Sigmoid colon (tissue), 4 donors: ENCODE data around the gene AUTS2.

Experiments used
- EP300 ChIP-seq, 4 donors: sonication (generic); formaldehyde crosslinking; IDR thresholded peaks; one replicate each; pipeline ENCODE4 v1.6.1; 2017; ENCODE audit warnings: antibody characterized with exemption in 4 of 4
- POLR2A ChIP-seq, 2 donors: fragments of 450-650 bp; IDR thresholded peaks; one replicate each; pipeline ENCODE4 v1.6.1; 2016; ENCODE audit warnings: antibody characterized with exemption in 2 of 2, mild to moderate bottlenecking in 2 of 2, moderate library complexity in 2 of 2
- POLR2AphosphoS5 ChIP-seq, 4 donors: sonication (generic); formaldehyde crosslinking; IDR thresholded peaks; one replicate each; pipeline ENCODE4 v1.6.1; 2017; ENCODE audit warnings: antibody characterized with exemption in 4 of 4
- TF ChIP-seq, protein P1 (sequence below), 4 experiments: fragments of 450-650 bp in 3 of 4; fragments of 200-600 bp in 1 of 4; IDR thresholded peaks; one replicate each; pipeline ENCODE4 v1.5.1; 2016 to 2019; ENCODE audit warnings: antibody characterized with exemption in 4 of 4, mild to moderate bottlenecking in 3 of 4, moderate library complexity in 2 of 4

DNA sequence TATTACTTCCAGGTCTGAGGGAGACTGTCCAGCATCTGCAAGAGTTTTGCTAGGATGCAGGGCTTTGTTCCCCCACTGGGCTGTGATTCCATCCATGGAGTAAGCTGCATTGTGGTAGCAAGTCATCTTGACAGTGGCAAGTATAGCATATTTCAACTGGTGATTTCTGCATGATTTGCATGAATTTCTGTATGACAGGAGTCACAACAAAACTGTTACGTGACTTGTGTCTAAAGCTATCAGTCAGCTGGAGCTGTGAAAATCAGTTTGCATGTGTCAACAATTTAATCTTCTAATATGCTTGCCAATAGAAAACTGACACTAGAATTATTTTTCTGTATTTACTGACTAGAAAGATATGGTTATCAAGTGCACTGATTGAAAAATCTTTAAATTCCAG lies 344.3 kb downstream of the AUTS2 start:
- TF ChIP-seq POLR2A (IDR thresholded peaks at IDR 0.05) (no peak), EP300 (IDR thresholded peaks at IDR 0.05) (no peak), POLR2AphosphoS5 (IDR thresholded peaks at IDR 0.05) (no peak)
- TF ChIP-seq, protein P1, sequence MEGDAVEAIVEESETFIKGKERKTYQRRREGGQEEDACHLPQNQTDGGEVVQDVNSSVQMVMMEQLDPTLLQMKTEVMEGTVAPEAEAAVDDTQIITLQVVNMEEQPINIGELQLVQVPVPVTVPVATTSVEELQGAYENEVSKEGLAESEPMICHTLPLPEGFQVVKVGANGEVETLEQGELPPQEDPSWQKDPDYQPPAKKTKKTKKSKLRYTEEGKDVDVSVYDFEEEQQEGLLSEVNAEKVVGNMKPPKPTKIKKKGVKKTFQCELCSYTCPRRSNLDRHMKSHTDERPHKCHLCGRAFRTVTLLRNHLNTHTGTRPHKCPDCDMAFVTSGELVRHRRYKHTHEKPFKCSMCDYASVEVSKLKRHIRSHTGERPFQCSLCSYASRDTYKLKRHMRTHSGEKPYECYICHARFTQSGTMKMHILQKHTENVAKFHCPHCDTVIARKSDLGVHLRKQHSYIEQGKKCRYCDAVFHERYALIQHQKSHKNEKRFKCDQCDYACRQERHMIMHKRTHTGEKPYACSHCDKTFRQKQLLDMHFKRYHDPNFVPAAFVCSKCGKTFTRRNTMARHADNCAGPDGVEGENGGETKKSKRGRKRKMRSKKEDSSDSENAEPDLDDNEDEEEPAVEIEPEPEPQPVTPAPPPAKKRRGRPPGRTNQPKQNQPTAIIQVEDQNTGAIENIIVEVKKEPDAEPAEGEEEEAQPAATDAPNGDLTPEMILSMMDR (IDR thresholded peaks at IDR 0.05): no peak
